Activated naive CD4-positive, alpha-beta T cell treated with Interleukin-2 at 50 U/mL for 16 hours (primary cell): ENCODE measurements around the gene GFAP.

Experiments
- DNase-seq: peaks from one replicate; pipeline ENCODE4 v3.0.0-alpha.2; 2020

The GFAP gene

GRCh38 chr17:44854192-44854591 lies 61.1 kb downstream of the GFAP start:
- DNase-seq: no peak
